Ovary (tissue), 9 donors: Measurements from ENCODE around the gene SVBP. TPM values are rescaled to one million over a fixed set of nuclear protein-coding genes. Genes with fewer than 3 reads are reported as not detected.

Source experiments
- DNase-seq, 5 donors: peaks; one replicate each; pipeline ENCODE4 v3.0.0-alpha.2; 2019 to 2020
- H3K27ac ChIP-seq, 2 donors: fragments of 200-600 bp; one replicate each; pipeline versions ENCODE4 v1.5.1 to v1.8.0; 2019 to 2022
- H3K27me3 ChIP-seq: fragments of 200-600 bp; one replicate; pipeline ENCODE4 v1.8.0; 2022
- H3K36me3 ChIP-seq: fragments of 200-600 bp; sonication (generic); one replicate; pipeline ENCODE4 v1.5.1; 2019
- H3K4me1 ChIP-seq: one replicate; pipeline ENCODE4 v1.8.1; 2013; ENCODE audit warnings: mild to moderate bottlenecking, moderate library complexity; ENCODE audit not compliant: insufficient read depth
- H3K4me3 ChIP-seq: fragments of 200-600 bp; sonication (generic); one replicate; pipeline ENCODE4 v1.5.1; 2017
- H3K9me3 ChIP-seq, 2 donors: fragments of 200-600 bp in 1 of 2; sonication (generic) in 1 of 2; one replicate each; pipeline versions ENCODE4 v1.5.1 to v1.8.1; 2013 to 2019; ENCODE audit warnings: mild to moderate bottlenecking in 1 of 2, moderate library complexity in 1 of 2
- EP300 ChIP-seq: sonication (generic); formaldehyde crosslinking; IDR thresholded peaks from one replicate; pipeline ENCODE4 v1.6.1; 2017; ENCODE audit warnings: antibody characterized with exemption
- POLR2A ChIP-seq: fragments of 450-650 bp; IDR thresholded peaks from one replicate; pipeline ENCODE4 v1.6.1; 2017; ENCODE audit warnings: antibody characterized with exemption, mild to moderate bottlenecking, moderate library complexity
- intact Hi-C, 4 donors: fragments of 100-400 bp; cut with DNase I; formaldehyde crosslinking; loops; one replicate each; pipeline versions ENCODE4 v1.11.0 to v1.15.1; 2022 to 2023
- polyA plus RNA-seq, 2 donors: library from polyadenylated mRNA; stranded (reverse); fragments of 200-250 nt in 1 of 2; fragments of 350-450 nt in 1 of 2; fragmentation: Illumina TruSeq in 1 of 2; extraction: RNeasy Lipid Tissue Mini Kit (QIAGEN cat#74804) in 1 of 2; gene quantifications; one replicate each; pipeline ENCODE4 v1.2.3, GENCODE V29; 2013 to 2014
- total RNA-seq, 7 donors: library from RNA; depleted of rRNA in 2 of 7; stranded (reverse); fragments of >200 nt in 2 of 7; fragmentation: NEBNext Ultra II Directional in 3 of 7; extraction: Animal tissue kit (Norgen Biotek cat#: 25700) in 3 of 7; gene quantifications; one replicate each; pipeline versions ENCODE4 v1.1.0 to v1.2.4, GENCODE V29; 2016 to 2023
- TF ChIP-seq, protein P1 (sequence below), 3 donors: fragments of 450-650 bp in 2 of 3; fragments of 200-600 bp in 1 of 3; IDR thresholded peaks; one replicate each; pipeline versions ENCODE4 v1.5.1 to v1.8.0; 2016 to 2022; ENCODE audit warnings: antibody characterized with exemption in 3 of 3, mild to moderate bottlenecking in 1 of 3
- donor health status: DM: no; HTN: no; CAD: no; lungs with moderate emphysema.
- donor health status: DM: no; HTN: no; CAD: no.
- donor health status: Bipolar disorder and iron deficiency.
- donor health status: DM: yes; HTN: yes; CAD: no.
- donor health status: DM: no; HTN: no; CAD: no.
- donor health status: DM: yes; HTN: yes; CAD: no.

Gene SVBP
- total and polyA plus RNA-seq, 9 donors = 20.8 to 56.6 (median 39.6) TPM

DNA sequence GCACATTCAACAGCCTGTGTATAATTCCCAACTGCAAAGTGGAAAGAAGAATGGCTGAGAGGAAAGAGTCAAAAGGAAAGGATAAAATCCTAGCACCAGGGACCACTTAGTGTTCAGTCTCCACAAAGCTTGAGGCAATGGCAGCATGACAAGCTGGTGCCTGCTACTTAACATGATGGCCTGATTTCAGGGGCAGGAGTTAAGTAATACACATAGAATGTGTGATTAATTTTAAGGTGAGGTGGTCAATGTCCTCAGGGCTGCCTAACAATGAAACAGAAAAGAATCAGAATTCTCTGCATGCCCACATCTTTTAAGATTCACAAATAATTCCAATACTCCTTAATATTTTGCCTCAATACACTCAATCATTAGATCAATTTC, 59.3 kb downstream of the SVBP start:
- Histone ChIP-seq H3K4me1 (no peaks in the 10 kb centered on the region), H3K27me3 (no peaks in the 10 kb centered on the region), H3K27ac (no peak overlapping the region), H3K36me3 (no peaks in the 10 kb centered on the region), H3K9me3 (no peaks in the 10 kb centered on the region), H3K4me3 (no peak overlapping the region)
- TF ChIP-seq EP300 (no peak), POLR2A (no peak)
- TF ChIP-seq, protein P1, sequence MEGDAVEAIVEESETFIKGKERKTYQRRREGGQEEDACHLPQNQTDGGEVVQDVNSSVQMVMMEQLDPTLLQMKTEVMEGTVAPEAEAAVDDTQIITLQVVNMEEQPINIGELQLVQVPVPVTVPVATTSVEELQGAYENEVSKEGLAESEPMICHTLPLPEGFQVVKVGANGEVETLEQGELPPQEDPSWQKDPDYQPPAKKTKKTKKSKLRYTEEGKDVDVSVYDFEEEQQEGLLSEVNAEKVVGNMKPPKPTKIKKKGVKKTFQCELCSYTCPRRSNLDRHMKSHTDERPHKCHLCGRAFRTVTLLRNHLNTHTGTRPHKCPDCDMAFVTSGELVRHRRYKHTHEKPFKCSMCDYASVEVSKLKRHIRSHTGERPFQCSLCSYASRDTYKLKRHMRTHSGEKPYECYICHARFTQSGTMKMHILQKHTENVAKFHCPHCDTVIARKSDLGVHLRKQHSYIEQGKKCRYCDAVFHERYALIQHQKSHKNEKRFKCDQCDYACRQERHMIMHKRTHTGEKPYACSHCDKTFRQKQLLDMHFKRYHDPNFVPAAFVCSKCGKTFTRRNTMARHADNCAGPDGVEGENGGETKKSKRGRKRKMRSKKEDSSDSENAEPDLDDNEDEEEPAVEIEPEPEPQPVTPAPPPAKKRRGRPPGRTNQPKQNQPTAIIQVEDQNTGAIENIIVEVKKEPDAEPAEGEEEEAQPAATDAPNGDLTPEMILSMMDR (IDR thresholded peaks at IDR 0.05) = no peak
- no peak for DNase-seq
- intact Hi-C loops = no loop called here

Other genes with a start within 250 kb of the SVBP start
- gene PPIH, start 159.0 kb downstream of the SVBP start, total RNA-seq = 10 to 100 TPM; 23.1 to 32.8 (median 26.4) TPM
- 10 to 100 TPM; 32.1 to 49.1 TPM for gene PPIH, start 159.0 kb downstream of the SVBP start, polyA plus RNA-seq
- 100 to 1,000 TPM; 196 to 482 (median 373) TPM for gene YBX1, start 135.0 kb downstream of the SVBP start, total RNA-seq
- gene YBX1, start 135.0 kb downstream of the SVBP start, polyA plus RNA-seq = 100 to 1,000 TPM; 419 to 909 TPM
- under 1 TPM in 2 of 7 donors, not detected in 5; 0.24 to 0.52 TPM for gene CLDN19, start 77.2 kb downstream of the SVBP start, total RNA-seq
- under 1 TPM in 1 of 2 donors, not detected in 1; 0.07 TPM for gene CLDN19, start 77.2 kb downstream of the SVBP start, polyA plus RNA-seq
- gene P3H1, start 50.4 kb downstream of the SVBP start, total RNA-seq = 10 to 100 TPM; 22.5 to 47.0 (median 39.4) TPM
- gene P3H1, start 50.4 kb downstream of the SVBP start, polyA plus RNA-seq = 10 to 100 TPM; 33.2 to 40.7 TPM
- 10 to 100 TPM in 1 of 7 donors, 1 to 10 TPM in 6; 1.3 to 10.1 (median 5.8) TPM for gene C1orf50, start 50.1 kb downstream of the SVBP start, total RNA-seq
- gene C1orf50, start 50.1 kb downstream of the SVBP start, polyA plus RNA-seq = 10 to 100 TPM in 1 of 2 donors, 1 to 10 TPM in 1; 3.7 to 13.6 TPM
- gene TMEM269, start 32.4 kb downstream of the SVBP start, total RNA-seq = under 1 TPM in 4 of 7 donors, not detected in 3; 0.12 to 0.62 (median 0.55) TPM
- under 1 TPM; 0.07 TPM for gene TMEM269, start 32.4 kb downstream of the SVBP start, polyA plus RNA-seq
- gene ERMAP, start 275 bp downstream of the SVBP start, total RNA-seq = 10 to 100 TPM in 1 of 7 donors, 1 to 10 TPM in 6; 3.2 to 10.6 (median 7.7) TPM
- 10 to 100 TPM in 1 of 2 donors, 1 to 10 TPM in 1; 5.0 to 12.8 TPM for gene ERMAP, start 275 bp downstream of the SVBP start, polyA plus RNA-seq
- gene ZNF691, start 29.2 kb upstream of the SVBP start, total RNA-seq = 10 to 100 TPM in 6 of 7 donors, 1 to 10 TPM in 1; 7.9 to 13.4 (median 12.1) TPM
- gene ZNF691, start 29.2 kb upstream of the SVBP start, polyA plus RNA-seq = 10 to 100 TPM; 12.7 to 14.1 TPM
- gene SLC2A1, start 141.5 kb upstream of the SVBP start, total RNA-seq = 10 to 100 TPM; 10.3 to 65.4 (median 26.0) TPM
- gene SLC2A1, start 141.5 kb upstream of the SVBP start, polyA plus RNA-seq = 10 to 100 TPM; 11.4 to 11.7 TPM